Heart right ventricle (tissue), 16 donors: ENCODE measurements around the gene THSD4. TPM values are rescaled to one million over a fixed set of nuclear protein-coding genes. Genes with fewer than 3 reads are reported as not detected.

Experiments
- ATAC-seq, 8 donors: fragments of 200-7000 bp; cut with Tn5 transposase; one replicate each; pipeline ENCODE4 v1.9.1; 2020; ENCODE audit warnings: mild to moderate bottlenecking in 8 of 8, moderate library complexity in 8 of 8, moderate number of reproducible peaks in 1 of 8
- DNase-seq, 2 donors: peaks; one replicate each; pipeline ENCODE4 v3.0.0-alpha.2; 2020
- H3K27ac ChIP-seq, 10 donors: fragments of 200-600 bp; sonication (generic) in 2 of 10; one replicate each; pipeline versions ENCODE4 v1.5.0 to v1.8.0; 2020 to 2022; ENCODE audit warnings: mild to moderate bottlenecking in 3 of 10
- H3K27me3 ChIP-seq, 7 donors: fragments of 200-600 bp; one replicate each; pipeline ENCODE4 v1.8.0; 2021 to 2022; ENCODE audit warnings: mild to moderate bottlenecking in 2 of 7
- H3K36me3 ChIP-seq, 9 donors: fragments of 200-600 bp; sonication (generic) in 1 of 9; one replicate each; pipeline versions ENCODE4 v1.5.0 to v1.8.0; 2020 to 2022; ENCODE audit warnings: mild to moderate bottlenecking in 2 of 9
- H3K4me1 ChIP-seq, 9 donors: fragments of 200-600 bp; sonication (generic) in 1 of 9; one replicate each; pipeline versions ENCODE4 v1.5.0 to v1.8.0; 2020 to 2022; ENCODE audit warnings: mild to moderate bottlenecking in 4 of 9
- H3K4me3 ChIP-seq, 10 donors: fragments of 200-600 bp; sonication (generic) in 2 of 10; one replicate each; pipeline versions ENCODE4 v1.5.0 to v1.8.0; 2020 to 2022; ENCODE audit warnings: mild to moderate bottlenecking in 7 of 10, moderate library complexity in 2 of 10
- H3K9me3 ChIP-seq, 11 donors: fragments of 200-600 bp in 10 of 11; sonication (generic) in 2 of 11; one replicate each; pipeline versions ENCODE4 v1.5.0 to v1.8.0; 2013 to 2022; ENCODE audit warnings: mild to moderate bottlenecking in 2 of 11, control low read depth in 1 of 11, moderate library complexity in 1 of 11
- CTCF ChIP-seq, 9 donors: fragments of 200-600 bp; sonication (generic) in 2 of 9; IDR thresholded peaks; one replicate each; pipeline versions ENCODE4 v1.5.0 to v1.8.0; 2021 to 2022; ENCODE audit warnings: antibody characterized with exemption in 9 of 9, mild to moderate bottlenecking in 5 of 9, moderate library complexity in 1 of 9
- WGBS, 2 donors: extraction: QIAGEN DNeasy Blood & Tissue Kit; methylation state at CpG; one replicate each; pipeline ENCODE4 v1.1.7; 2013; ENCODE audit warnings: inconsistent platforms in 1 of 2; 5-methylcytosine and 5-hydroxymethylcytosine counted together
- intact Hi-C, 10 donors: fragments of 100-400 bp; cut with DNase I; formaldehyde crosslinking; loops; one replicate each; pipeline versions ENCODE4 v1.11.1 to v1.14.2; 2022
- polyA plus RNA-seq, 2 donors: library from polyadenylated mRNA; stranded (reverse); fragments of 200-250 nt; gene quantifications; one replicate each; pipeline ENCODE4 v1.2.3, GENCODE V29; 2013
- total RNA-seq, 10 donors: library from RNA; stranded (reverse); fragmentation: NEBNext Ultra II Directional in 3 of 10; extraction: Animal tissue kit (Norgen Biotek cat#: 25700) in 3 of 10; gene quantifications; one replicate each; pipeline versions ENCODE4 v1.2.1 to v1.2.4, GENCODE V29; 2021 to 2023
- donor health status: Arrhythmogenic right ventricular cardiomyopathy.
- donor health status: ischemic (EF 13 %, LVEDD 7.1; RV severe dilation, severe dysfunction).
- donor health status: healthy with polysubstance abuse.
- donor health status: DM: no; HTN: yes; CAD: no.
- donor health status: DM: no; HTN: no; CAD: no.
- donor health status: ischemic (EF 25% LVEDD 6.9; RV normal size, moderate dysfunction).
- donor health status: ischemic (EF 25% LVEDD 5.7; RV mildly dilated, moderate dysfunction).
- donor health status: healthy.
- donor health status: DM: yes; HTN: yes; CAD: no.
- donor health status: Ischemic cardiomyopathy.
- donor health status: ischemic (EF 35%, LVEDD 5.7; RV mildly dilated, moderate dysfunction).
- donor health status: nonischemic (EF 11% LVEDD 7.7; RV severe dilation, severe dysfunction).
- donor health status: DM: yes; HTN: yes; CAD: no.
- donor health status: PGD.
- donor health status: ischemic (EF 29% LVEDD 5.4; RV normal size, mild dysfunction).
- donor health status: nonischemic (EF 23%, LVEDD 6.1; RV moderate dilation, normal function).

The THSD4 gene
- total and polyA plus RNA-seq, 12 donors = 20.8 to 212 (median 139) TPM

GRCh38 chr15:71349336-71349735 is 234.1 kb downstream of the THSD4 start:
- Histone ChIP-seq H3K4me3 (no peak overlapping the region), H3K27me3 (no peaks in the 10 kb centered on the region), H3K4me1 (peaks cover 0 to 53% (median 19%) of the 10 kb centered on the region in 9 donors), H3K27ac (peak overlapping the region in 5 of 10 donors; percentile 9 to 50 (median 34)), H3K9me3 (no peaks in the 10 kb centered on the region), H3K36me3 (no peaks in the 10 kb centered on the region)
- DNase-seq (no peak), ATAC-seq (no peak)
- intact Hi-C loops = no loop called here
- WGBS, 2 donors = 82 to 87% methylated on average over 4 of the region's 4 CpGs
- no peak for TF ChIP-seq CTCF (IDR thresholded peaks at IDR 0.05)

GRCh38 chr15:71349736-71350526 is 234.7 kb downstream of the THSD4 start:
- Histone ChIP-seq H3K4me3 (no peak overlapping the region), H3K4me1 (peaks cover 0 to 53% (median 19%) of the 10 kb centered on the region in 9 donors), H3K27me3 (no peaks in the 10 kb centered on the region), H3K27ac (peak overlapping the region in 5 of 10 donors; percentile 0 to 50 (median 34)), H3K36me3 (no peaks in the 10 kb centered on the region), H3K9me3 (no peaks in the 10 kb centered on the region)
- no peak for TF ChIP-seq CTCF (IDR thresholded peaks at IDR 0.05)
- DNase-seq = no peak
- 69 to 75% methylated on average over 7 of the region's 7 CpGs for whole genome bisulfite sequencing, 2 donors
- ATAC-seq = no peak
- intact Hi-C loops = loop anchor here in 1 of 10 donors (1.0 kb wide), 1 partner anchor 26 kb away; no protein-coding TSS in a partner anchor

GRCh38 chr15:71350622-71351378 is 235.5 kb downstream of the THSD4 start:
- H3K4me1 ChIP-seq = peaks cover 0 to 53% (median 19%) of the 10 kb centered on the region in 9 donors
- H3K27me3 ChIP-seq = no peaks in the 10 kb centered on the region
- peak in 3 of 8 donors; percentile 43 to 47 (median 46) for ATAC-seq
- TF ChIP-seq CTCF (IDR thresholded peaks at IDR 0.05) = no peak
- no peak for DNase-seq
- intact Hi-C loops = loop anchor here in 1 of 10 donors (1.0 kb wide), 1 partner anchor 26 kb away; no protein-coding TSS in a partner anchor
- no peaks in the 10 kb centered on the region for H3K9me3 ChIP-seq
- peak overlapping the region in 4 of 10 donors; percentile 0 to 75 (median 50) for H3K27ac ChIP-seq
- H3K4me3 ChIP-seq = no peak overlapping the region
- no peaks in the 10 kb centered on the region for H3K36me3 ChIP-seq
- 80 to 89% methylated on average over 7 of the region's 7 CpGs for WGBS, 2 donors

- no peak overlapping the region for H3K4me3 ChIP-seq
- H3K9me3 ChIP-seq = no peaks in the 10 kb centered on the region
- H3K27me3 ChIP-seq = no peaks in the 10 kb centered on the region
- H3K4me1 ChIP-seq = peaks cover 4 to 65% (median 28%) of the 10 kb centered on the region in 9 donors
- peak overlapping the region in 4 of 10 donors; percentile 46 to 75 (median 57) for H3K27ac ChIP-seq
- peak in 5 of 8 donors; percentile 30 to 53 (median 32) for ATAC-seq
- no peak for TF ChIP-seq CTCF (IDR thresholded peaks at IDR 0.05)
- no peak for DNase-seq
- intact Hi-C loops = no loop called here
- 43 to 57% methylated on average over 5 of the region's 5 CpGs for WGBS, 2 donors
- H3K36me3 ChIP-seq = no peaks in the 10 kb centered on the region
Measured at GRCh38 chr15:71352125-71352524, 236.9 kb downstream of the THSD4 start.
